ENCODE measurements around the gene MSANTD3. TPM values are rescaled to one million over a fixed set of nuclear protein-coding genes. Genes with fewer than 3 reads are reported as not detected.
"Not testable (repeated sequence)": the region's sequence is repeated elsewhere in the genome, so short reads cannot be mapped to it uniquely, and the experiment has no call there.

The MSANTD3 gene
- total RNA-seq, 1 donor from 2014 or later: 22.2 TPM

GRCh38 chr9:100428871-100429654, 2.1 kb downstream of the MSANTD3 start:
- no peak for DNase-seq

DNA sequence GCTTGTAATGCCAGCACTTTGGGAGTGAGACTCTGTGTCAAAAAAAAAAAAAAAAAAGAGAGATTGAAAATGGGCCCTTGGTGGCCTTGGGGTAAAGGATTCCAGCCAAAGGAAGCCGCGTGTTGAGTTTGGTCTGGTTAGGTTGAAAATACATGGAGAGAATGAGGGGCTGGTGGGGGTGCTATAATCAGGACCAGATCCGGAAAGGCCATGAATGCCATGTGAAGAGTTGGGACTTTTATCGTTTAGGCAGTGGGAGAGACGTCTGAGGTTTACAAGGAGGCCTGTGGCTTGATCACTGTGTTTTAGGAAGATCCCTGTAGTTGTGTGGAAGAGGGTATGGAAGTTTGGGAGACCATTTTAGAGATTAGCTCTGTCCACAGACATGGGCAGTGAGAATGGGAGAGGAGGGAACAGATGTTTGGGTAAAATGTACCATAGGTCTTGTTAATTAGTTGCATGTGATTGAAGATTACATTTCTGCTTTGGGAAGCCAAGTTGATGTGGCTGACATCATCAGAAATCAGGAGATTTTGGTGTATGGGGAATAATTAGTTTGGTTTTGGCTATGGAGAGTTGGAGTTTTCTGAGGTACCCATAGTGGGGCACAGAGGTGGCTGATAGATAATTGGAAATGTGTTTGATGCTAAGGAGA, 3.5 kb downstream of the MSANTD3 start:
- DNase-seq: no peak

- no peak for DNase-seq
Measured at GRCh38 chr9:100431886-100432285, 4.9 kb downstream of the MSANTD3 start.

DNA sequence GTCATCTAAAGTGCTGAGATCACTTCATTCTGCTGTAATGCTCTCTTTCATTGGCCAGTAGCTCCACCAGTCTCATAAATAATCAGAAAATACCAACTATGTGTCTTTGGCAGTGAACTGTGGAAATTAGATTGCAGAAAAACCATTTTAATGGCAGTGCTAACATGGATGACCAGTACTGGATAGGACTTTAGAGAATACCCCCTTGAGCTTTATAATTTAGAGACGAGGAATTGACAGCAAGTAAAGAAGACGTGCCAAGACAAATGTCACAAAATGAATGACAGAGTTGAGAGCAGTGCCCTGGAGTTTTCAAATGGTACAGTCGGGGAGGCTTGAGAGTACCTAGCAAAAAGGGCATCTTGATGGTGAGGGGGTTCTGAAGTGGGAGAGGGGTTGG, 5.8 kb downstream of the MSANTD3 start:
- DNase-seq: no peak

DNA sequence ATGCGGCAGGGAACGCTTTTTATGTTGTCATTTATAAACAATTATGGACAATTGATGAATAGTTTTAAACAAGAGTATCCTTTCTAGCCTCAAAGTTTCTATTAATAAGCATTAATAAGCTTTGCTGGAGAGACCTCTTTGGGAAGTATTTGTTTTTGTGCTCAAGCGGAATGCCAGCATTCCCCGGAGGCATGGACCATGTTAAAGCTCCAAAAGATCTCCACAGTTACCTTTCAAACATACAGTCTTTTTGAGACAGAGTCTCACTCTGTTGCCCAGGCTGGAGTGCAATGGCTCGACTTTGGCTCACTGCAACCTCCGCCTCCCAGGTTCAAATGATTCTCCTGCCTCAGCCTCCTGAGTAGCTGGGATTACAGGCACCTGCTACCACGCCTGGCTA, 9.6 kb downstream of the MSANTD3 start:
- no peak for DNase-seq

DNA sequence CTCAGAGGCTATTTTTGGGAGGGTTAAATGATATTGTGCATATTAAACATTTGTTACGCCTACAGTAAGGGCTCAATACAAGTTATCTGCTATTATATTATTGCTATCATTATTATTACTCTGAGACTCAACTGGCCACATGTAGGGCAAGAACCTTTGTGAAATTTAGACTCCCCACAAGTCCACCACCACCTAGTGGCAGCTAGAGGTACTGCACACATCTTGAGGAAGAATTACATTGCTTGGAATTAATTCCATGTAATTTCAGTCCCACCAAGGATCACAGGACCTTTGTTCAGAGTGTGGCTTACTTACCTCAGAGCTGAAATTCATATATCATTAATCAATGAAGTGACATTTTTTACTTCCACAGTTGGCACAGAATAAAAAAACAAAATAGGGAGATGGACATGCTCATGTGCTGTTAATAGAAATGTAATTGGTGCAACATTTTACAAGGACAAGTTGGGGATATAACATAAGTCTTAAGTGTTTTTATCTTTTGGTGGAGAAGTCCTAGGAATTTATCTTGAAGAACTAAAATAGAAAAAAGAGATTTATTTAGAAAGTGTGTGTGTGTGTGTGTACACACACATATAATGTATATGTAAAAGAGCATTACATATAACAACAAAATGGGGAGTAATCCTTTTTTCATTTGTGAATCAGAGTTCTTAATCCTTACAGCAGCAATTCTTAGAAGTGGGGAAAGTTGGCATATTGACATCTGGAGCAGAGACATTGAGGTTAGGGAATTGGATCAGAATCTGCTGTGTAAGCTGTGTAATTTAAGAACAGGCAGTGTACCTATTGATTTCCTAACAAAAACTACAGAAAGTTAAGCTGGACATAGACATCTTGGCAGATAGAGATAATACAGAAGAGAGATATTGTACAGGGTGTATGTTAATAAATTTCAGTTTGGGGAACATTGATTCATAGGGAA, 11.2 kb downstream of the MSANTD3 start:
- peak; percentile 83 for DNase-seq

GRCh38 chr9:100440071-100440470, 13.1 kb downstream of the MSANTD3 start:
- peak; percentile 52 for DNase-seq

DNA sequence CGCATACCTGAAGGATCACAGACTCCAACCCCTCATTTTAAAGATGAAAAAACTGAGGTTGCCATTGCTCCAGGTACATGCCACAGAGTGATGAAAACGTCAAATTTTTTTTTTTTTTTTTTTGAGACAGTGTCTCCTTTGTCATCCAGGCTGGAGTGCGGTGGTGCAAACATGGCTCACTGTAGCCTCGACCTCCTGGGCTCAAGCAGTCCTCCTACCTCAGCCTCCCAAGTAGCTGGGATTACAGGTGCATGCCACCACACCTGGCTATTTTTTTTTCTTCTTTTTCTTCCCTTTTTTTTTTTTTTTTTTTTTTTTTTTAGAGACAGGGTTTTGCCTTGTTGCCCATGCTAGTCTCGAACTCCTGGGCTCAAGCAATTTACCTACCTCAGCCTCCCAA, 13.5 kb downstream of the MSANTD3 start:
- not testable (repeated sequence) for DNase-seq

- peak; percentile 43 for DNase-seq
Measured at GRCh38 chr9:100441911-100442361, 15.0 kb downstream of the MSANTD3 start.

GRCh38 chr9:100443781-100444768, 17.1 kb downstream of the MSANTD3 start:
- no peak for DNase-seq

- DNase-seq: no peak
Measured at GRCh38 chr9:100445161-100445902, 18.4 kb downstream of the MSANTD3 start.

GRCh38 chr9:100445903-100446549, 19.1 kb downstream of the MSANTD3 start:
- DNase-seq: no peak

- no peak for DNase-seq
Measured at GRCh38 chr9:100447041-100447440, 20.1 kb downstream of the MSANTD3 start.

DNA sequence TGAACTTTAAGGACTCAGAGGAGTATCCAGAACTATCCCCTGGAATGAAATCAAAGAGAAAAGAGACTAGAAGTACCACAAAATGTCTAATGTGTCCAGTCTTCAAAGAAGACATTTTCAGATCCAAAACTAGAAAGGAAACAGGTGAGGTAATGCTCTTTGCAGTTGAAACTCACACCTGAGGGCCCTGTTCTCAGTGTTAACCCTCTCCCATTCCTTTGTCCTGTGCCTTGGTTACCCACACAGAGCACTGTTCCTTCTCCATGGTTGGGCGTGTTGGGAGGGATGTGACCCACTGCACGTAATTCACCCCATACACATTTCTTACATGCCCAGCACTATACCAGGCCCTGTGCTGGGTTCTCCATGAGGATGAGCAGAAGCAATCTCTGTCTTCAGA, 21.3 kb downstream of the MSANTD3 start:
- no peak for DNase-seq

- no peak for DNase-seq
Measured at GRCh38 chr9:100449420-100449819, 22.5 kb downstream of the MSANTD3 start.

- no peak for DNase-seq
Measured at GRCh38 chr9:100452894-100453293, 26.0 kb downstream of the MSANTD3 start.

DNA sequence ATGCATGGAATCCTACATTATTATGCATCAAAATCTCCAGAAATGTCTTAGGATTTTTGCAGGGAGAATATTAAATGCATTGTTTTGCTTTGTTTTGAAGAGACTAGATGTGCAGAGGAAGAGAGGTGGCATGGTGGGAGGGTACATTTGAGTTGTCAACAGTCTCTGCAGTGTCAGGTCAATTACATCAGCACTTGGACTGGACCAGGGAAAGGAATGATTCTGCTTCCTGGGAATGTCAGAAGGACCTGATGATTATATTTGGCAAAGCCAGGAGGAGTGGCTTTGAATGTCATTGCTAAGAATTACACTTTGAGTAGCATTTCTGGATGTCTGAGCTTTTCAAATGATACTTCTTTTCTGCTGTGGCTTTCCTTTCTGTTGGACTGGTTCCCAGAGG, 28.5 kb downstream of the MSANTD3 start:
- no peak for DNase-seq

- DNase-seq: no peak
Measured at GRCh38 chr9:100457517-100457916, 30.6 kb downstream of the MSANTD3 start.

DNA sequence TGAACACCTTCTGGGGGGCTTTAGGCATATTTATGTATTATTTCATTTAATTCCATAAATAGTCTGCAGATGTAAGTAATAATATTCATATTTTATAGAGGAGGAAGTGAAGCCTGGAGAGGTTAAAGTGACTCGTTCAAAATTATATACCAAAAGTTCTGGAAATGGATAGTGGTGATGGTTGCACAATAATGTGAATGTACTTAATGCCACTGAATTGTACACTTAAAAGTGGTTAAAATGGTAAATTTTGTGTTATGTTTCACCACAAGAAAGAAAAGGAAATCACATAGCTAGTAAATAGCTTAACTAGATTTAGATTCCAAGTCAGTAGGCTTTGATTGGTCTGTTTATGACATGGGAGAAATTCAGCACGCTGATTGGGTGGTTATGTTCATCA, 33.0 kb downstream of the MSANTD3 start:
- DNase-seq: no peak

DNA sequence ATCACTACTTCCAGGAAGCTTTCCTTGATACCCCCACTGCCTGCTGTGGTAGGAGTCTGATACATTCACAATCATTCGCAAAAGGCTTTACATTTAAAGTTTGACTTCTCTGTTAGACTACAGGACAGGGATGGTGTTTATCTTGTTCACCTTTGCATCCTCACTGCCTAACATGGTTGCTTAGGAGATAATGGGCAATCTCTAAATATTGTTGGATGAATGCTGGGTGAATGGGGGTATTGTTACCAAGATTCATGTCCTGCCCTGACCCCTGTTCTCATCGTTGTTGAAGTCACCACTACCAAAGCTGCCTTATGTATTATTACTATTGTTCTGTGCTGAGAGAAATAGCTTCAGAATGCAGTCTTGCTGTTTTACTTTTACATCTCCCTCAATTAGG, 38.3 kb downstream of the MSANTD3 start:
- DNase-seq: no peak

Data from tongue (tissue), 2 donors.